GM19193 (cell line): ENCODE measurements around the gene SETX.

ENCODE experiments used
- POLR2A ChIP-seq: IDR thresholded peaks from 4 replicates; pipeline ENCODE4 v1.6.1; 2011; ENCODE audit not compliant: insufficient read depth, insufficient read length; ENCODE audit errors: extremely low read depth

Gene SETX

DNA sequence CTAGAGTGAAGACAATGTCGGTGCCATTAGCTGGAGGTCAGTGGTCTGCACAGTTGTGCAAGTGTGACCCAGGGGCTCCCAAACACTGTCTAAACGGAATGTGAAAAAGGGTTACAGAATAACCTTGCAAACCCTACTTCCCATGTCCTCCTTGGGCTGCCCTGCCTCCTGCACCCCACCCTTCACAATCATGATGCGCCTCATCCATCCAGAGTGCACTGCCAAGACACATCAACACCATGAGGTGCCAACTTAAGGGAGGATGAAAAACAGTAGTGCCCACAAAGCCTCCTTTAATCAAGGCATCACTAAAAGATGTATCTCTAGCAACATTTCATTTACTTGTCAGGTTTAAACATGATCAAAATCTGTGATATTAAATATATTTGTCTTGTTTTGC is 87.1 kb downstream of the SETX start:
- no peak for TF ChIP-seq POLR2A

DNA sequence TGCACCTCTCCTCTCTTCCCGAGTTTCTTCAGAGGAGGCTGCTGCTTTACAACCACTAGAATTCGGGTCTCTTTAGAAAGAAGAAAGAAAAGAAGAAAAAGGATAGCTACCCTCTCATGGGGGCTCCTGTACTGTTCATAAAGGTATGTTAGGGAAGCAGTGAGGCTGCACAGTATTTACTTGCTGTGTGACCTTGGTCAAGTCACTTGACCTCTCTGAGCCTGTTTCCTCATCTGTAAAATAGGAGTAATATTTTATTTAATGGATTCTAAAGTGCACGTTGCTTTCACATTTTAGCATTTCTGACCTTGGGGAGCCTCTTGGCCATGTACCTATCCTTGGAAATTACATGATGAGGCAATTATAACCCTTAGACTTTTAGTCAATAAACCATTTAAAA is 88.8 kb downstream of the SETX start:
- TF ChIP-seq POLR2A, result no peak

DNA sequence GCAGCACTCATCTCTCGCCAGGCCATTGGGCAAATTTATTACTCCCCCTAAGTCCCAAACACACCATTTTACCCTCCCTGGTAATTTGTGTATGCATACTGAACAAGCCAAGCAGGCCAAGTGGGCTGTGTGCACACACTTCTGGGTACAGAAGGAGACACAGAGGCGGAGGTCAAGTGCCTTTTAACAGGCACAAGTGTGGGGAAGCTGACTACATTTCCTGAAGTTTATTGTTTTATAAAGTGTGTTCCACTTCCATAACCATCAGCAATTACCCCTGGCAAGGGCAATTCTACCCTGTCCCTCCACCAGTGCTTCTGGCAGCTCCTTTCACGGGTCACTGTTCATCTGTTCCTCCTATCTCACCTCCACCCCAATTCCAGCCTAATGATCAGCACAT is 93.9 kb downstream of the SETX start:
- TF ChIP-seq POLR2A, result no peak

DNA sequence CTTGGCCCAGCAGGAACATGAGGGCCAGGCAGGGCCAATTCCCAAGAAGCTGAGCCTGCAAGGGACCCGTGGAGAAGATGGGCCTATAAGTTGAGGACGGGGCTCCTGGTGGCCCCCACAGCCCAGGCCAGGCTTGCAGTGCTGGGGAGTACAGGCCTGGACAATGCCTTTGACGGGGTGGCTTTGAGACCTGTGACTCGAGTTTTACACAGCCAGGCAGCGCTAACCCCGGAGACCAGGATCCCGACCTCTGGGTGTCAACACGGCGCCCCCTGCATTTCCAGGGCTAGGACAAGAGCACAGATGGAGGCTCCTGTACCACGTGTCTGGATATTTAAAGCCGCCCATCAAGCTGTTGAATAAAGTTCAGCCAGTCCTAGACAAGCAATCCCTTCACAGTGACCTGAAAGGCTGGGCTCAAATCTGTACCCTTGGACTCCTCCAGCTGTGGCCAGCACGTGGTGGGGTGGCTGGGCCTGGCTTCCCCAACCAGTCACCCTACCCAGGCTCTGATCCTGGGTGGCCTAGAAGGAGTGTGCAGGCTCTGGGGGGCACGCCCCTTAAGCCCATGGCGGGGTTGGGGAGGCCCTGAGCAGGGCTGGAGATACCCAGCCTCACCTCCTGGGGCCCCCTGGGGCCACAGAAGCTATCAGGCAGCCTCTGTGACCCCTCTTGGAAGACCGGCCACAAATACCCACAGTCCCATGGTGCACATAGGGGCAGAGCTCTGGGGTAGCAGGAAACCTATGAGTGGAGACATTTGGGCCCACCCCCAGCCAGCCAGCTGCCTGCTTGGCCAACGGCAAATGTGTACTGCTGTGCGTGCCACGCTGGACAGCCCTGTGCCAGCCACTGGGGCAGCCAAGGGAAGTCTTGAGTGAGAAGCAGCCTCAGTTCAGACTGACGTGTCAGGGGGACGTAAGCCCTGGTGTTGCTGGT is 104.2 kb downstream of the SETX start:
- no peak for TF ChIP-seq POLR2A

DNA sequence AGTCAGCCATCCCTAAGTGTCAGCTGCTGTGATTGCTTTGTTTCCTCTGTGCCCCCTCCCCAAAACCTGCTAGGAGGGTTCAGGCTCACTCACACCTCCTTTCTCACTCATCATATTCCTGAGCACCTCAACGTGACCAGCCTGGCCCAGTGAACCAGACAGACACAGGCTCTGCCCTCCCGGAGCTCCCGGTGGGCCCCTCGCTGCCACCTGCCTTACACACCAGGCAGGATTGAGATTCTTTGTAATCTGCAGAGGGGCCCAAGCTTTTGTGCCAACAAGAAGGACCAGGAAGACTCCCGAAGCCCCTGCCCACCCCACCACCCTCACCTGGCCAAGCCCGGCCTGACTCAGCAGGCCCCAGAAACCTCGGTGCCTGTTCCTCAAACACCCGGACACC is 105.1 kb downstream of the SETX start:
- no peak for TF ChIP-seq POLR2A

DNA sequence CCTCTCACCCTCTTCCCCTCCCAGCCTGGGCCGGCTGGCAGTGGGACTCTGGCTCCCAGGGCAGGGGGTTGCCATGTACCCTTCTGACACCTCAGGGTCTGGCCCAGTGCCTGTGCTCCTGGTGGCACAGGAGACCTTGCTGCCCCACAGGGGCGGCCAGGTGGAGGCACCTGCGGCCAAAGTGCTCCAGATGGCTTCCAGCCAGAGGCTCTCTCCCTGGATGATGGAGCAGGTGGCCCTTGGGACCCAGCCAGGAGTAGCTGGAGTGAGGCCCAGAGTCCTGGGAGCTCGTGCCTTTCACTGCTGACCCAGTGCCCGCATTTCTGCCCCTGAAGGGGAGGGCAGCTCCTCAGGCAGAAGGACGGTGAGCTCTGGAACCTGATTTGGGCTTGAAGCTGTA is 105.7 kb downstream of the SETX start:
- no peak for TF ChIP-seq POLR2A

DNA sequence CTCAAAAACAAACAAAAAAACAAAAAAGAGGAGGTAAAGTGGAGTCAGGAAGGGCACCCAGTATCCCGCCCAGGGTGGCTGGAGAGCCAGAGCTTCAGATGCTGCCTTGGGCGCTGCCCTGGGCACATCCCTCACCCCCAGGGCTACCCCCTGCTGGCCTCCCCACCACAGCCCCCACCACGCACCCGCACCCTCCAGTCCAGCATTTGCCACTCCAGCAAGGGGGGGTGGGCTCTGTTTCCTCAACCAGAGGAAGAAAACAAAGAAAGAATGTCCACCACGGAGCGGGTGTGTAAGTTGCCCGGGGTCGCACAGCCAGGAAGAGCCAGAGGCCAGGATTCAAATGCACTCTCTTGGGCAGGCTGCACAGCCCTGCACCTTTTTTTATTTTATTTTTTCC is 106.8 kb downstream of the SETX start:
- TF ChIP-seq POLR2A, result no peak

DNA sequence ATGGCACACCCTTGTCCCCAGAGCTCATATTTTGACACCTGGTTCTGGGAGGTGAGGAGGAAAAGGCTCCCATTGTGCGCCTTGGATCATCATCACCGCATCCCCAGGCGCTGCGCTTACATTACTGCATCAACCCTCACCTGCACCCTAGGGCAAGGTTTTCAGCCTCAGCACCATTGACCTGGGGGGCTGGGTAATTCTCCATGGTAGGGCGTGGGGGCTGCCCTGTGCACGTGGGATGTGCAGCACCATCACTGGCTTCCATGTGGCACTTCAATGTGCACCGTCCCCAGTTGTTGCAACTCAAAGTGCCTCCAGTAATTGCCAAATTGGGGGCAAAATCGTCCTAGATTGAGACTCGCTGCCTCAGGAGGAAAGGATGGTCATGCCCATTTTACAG is 109.3 kb downstream of the SETX start:
- no peak for TF ChIP-seq POLR2A

DNA sequence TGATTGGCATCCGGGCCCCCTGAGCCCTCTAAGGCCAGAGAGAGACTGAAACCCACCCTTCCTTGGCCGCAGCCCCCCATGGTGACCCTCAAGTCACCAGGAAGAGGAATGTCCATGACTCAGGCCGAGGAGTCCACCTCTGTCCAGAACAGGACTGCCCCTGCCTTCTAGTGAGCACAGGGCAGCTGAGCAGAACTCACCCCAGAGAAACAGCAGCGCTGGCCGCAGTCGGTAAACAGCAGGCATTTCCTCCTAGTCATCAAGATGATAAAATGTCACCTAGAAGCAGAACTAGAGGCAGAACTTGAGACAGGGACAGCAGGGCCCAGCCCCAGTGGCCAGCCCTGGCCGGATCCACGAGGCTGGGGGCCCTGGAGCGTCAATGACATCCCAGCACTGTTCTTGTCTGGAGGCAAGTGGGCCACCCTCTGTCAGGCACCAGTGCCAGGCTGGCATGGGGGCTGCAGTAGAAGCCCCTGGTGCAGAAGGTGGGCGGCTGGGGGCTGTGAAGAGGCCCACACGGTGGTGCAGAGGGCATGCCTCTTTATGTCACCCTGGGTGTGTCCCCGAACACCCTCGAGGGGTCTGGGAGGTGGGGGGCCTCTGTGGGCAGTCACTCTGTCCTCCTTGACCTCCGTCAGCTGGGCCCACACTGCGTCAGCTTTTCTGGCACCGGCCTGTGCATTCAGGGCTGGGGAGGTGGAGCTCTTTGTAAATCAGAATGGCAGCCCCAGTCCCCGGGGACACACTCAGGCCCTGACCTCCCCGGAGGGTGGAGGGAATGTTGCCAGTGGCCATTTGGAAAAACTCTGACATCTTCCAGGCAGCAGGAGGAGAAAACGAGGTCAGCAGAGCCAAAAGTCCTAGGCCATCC is 110.0 kb downstream of the SETX start:
- TF ChIP-seq POLR2A, result no peak

DNA sequence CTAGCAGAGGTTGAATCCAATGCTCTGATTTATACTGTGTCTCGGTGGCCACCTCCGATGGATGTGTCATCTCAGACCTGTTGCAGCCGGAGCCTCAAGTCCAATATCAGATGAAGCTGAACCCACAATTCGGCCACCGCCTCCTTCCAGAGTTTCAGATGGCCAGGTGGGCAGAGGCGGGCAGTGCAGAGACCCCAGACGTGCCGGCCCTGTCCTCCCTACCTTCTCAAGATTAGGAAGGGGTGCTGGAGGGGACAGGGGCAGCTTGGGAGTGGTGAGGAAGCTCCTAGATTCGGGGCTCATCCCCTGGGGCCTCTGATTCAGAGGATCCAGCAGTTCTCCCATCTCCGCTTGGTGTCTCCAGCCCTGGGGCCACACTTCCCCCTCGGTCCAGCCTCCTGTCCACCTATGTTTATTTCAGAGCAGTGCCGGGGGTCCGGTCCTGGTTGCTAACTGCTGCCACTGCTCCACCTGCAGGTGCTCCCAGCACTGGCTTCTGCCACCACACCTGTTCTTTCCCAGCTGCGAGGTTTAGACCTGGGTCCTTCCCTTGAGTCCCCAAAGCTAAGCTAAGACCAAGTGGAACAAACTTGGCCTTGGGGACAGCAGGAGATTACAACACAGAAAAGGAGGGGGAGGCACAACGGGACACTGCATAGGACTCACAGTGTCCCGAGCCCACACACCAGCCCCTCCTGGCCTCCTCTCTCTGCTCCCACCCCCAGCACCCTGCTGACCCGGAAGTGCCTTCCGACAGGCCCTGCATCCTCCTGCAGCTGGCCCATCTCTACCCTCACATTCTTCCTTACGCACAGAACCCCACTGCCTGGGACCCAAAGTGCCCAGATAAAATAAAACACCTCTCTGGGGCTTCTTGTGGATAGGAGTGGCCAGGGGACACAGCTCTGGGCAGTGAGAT is 111.4 kb downstream of the SETX start:
- no peak for TF ChIP-seq POLR2A

DNA sequence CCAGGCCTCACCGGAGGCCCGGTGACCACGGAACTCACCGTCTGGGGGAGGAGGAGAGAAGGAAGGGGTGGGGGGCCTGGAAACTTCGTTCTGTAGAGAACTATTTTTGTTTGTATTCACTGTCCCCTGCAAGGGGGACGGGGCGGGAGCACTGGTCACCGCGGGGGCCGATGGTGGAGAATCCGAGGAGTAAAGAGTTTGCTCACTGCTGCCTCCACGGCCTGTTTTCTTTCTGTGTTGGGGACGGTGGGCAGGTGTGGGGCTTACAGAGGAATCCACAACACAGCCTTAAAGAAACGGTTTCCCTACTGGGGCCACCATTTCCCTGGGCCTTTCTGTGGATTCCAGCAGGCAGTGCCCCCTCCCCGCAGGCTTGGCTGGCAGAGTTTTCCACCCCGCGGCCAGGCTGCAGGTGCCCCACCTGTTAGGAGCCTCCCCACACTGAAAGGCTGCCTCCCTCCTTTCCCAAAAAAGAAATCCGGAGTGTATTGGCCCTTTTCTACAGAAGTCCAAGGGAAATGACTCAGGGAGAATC is 112.1 kb downstream of the SETX start:
- TF ChIP-seq POLR2A, result no peak

DNA sequence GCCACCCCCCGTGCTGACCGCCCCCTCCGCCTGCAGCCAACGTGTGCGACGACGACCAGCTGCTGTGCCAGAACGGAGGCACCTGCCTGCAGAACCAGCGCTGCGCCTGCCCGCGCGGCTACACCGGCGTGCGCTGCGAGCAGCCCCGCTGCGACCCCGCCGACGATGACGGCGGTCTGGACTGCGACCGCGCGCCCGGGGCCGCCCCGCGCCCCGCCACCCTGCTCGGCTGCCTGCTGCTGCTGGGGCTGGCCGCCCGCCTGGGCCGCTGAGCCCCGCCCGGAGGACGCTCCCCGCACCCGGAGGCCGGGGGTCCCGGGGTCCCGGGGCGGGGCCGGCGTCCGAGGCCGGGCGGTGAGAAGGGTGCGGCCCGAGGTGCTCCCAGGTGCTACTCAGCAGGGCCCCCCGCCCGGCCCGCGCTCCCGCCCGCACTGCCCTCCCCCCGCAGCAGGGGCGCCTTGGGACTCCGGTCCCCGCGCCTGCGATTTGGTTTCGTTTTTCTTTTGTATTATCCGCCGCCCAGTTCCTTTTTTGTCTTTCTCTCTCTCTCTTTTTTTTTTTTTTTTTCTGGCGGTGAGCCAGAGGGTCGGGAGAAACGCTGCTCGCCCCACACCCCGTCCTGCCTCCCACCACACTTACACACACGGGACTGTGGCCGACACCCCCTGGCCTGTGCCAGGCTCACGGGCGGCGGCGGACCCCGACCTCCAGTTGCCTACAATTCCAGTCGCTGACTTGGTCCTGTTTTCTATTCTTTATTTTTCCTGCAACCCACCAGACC is 112.8 kb downstream of the SETX start:
- TF ChIP-seq POLR2A, result no peak

DNA sequence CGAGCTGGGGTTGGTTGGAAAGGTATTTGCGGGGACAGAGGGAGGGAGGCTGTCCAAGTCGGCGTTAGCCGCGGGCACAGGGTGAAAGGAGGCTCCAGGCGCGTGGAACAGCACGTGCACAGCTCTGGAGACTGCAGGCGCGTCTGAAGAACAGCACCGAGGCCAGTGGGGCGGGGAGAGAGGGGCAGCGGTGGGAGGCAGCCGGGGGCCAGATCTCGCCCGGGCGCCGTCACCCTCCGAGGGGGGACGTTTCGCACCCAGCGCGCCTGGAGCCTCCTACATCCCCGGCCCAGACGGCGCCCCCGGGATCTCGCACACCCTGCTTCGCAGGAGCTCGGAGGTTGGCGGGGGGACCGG is 113.3 kb downstream of the SETX start:
- TF ChIP-seq POLR2A, result no peak
